NCI-H2081 treated with DMSO at 0.1 percent for 48 hours (cell line): ENCODE data around the gene PAQR7.

Experiments used
- DNase-seq: peaks from one replicate; lab custom pipeline; 2025; lab: John Stamatoyannopoulos, UW

Gene PAQR7

GRCh38 chr1:25815208-25816111 is 60.0 kb downstream of the PAQR7 start:
- no peak for DNase-seq

GRCh38 chr1:25814549-25815087 is 60.9 kb downstream of the PAQR7 start:
- DNase-seq = no peak

GRCh38 chr1:25813734-25814471 is 61.6 kb downstream of the PAQR7 start:
- DNase-seq = no peak

- no peak for DNase-seq
These were observed 62.3 kb downstream of the PAQR7 start for GRCh38 chr1:25813071-25813733.
